A673 (cell line): Measurements from ENCODE around the gene ANKRD29.

Source experiments
- CTCF ChIP-seq: fragments of 300-800, 200-600 bp; sonication (generic); conservative IDR thresholded peaks from 2 replicates; pipeline ENCODE4 v1.5.1; 2017; ENCODE audit warnings: low read depth, mild to moderate bottlenecking, antibody characterized with exemption, low read length, moderate library complexity, mixed read lengths
- EZH2 ChIP-seq: fragments of 200-600 bp; sonication (generic); IDR thresholded peaks from 2 replicates; pipeline ENCODE4 v1.6.1; 2017; ENCODE audit warnings: borderline replicate concordance, low read depth, mild to moderate bottlenecking, mixed read lengths, antibody characterized with exemption, low read length; ENCODE audit not compliant: poor library complexity, severe bottlenecking

DNA sequence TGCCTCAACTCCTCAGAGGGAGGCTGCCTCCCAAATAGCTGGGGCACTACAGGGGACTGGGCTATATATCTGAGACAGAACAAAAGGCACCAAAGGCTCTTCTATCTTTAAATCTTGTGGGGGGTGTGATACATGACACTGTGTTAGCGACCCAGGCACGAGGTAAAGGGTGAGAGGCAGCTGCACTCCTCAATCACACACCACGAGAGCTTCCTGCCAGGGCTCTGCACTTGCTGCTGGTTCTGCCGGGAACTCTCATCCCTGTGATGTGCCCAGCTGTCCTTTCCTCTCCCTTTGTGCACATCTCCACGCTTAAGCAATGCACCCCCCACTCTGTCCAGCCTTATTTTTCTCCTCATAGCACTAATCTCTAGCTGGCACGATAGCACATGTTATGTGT is 108.8 kb downstream of the ANKRD29 start:
- TF ChIP-seq CTCF: no peak
- TF ChIP-seq EZH2: no peak
